GM12801 (cell line): ENCODE measurements around the gene TSPAN11.

Experiments
- CTCF ChIP-seq: IDR thresholded peaks from one replicate; pipeline ENCODE4 v1.5.1; 2011; ENCODE audit warnings: control low read depth; ENCODE audit not compliant: insufficient read length; ENCODE audit errors: extremely low read depth

TSPAN11 gene

DNA sequence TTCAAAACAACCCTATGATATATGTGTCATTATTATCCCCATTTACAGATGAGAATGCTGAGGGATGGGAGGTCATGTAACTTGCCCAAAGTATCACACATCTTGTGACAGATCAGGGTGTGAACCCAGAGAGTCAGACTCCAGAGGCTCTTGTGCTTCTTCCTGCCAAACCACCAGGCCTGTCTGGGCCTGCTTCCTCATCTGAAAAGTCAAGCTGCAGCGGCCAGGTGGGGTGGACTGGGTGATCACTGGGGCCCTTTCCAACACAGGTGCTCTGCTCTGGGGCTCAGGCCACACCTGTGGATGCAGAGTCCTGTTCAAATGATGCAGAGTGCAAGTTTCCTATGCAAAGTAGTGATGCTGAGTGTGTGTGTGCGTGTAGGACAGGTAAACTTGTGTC, 26.7 kb downstream of the TSPAN11 start:
- TF ChIP-seq CTCF, result no peak

- no peak for TF ChIP-seq CTCF
Observed at GRCh38 chr12:30953951-30954751, 27.6 kb downstream of the TSPAN11 start.

DNA sequence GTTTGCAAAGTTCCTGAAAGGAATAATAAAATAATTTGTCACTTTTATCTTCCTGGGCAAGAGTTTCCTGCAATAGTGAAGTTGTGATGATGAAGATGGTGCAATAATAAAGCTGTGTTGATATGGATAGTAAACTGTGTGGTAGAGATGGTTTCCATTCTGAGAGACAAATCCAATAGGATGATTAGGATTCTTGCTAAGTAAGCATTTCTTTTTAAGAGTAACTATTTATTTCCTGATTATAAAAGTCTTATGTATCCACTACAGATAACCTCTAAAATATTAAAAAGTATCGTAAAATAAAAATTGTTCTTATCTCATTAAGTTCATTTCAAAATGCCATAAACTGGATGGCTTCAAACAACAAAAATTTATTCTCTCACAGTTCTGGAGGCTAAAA, 28.7 kb downstream of the TSPAN11 start:
- TF ChIP-seq CTCF, result no peak

DNA sequence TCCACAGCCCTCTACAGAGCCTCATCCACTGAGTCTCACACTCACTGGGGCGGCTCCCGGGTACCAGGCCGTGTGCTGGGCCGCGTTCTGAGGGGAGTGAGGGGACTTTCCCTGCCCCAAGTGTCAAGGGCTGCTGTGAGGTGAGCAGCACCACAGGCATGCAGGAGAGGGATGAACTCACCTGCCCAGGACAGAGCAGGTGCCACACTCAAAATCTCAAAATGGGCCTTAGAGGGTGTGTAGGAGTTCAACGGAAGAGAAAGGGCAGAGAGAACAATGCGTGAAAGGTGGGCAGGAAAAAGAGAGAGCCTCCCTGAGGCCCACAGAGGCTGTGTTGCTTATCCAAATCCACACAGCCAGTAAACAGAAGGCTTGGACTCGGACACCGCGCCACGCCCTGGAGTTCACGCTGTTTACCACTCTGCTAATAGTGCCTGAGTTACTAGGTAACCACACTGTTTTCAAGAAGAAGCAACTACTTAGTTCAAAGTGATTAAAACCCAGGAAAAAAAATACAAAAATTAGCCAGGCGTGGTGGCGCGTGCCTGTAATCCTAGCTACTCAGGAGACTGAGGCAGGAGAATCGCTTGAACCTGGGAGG, 32.7 kb downstream of the TSPAN11 start:
- TF ChIP-seq CTCF, result no peak

DNA sequence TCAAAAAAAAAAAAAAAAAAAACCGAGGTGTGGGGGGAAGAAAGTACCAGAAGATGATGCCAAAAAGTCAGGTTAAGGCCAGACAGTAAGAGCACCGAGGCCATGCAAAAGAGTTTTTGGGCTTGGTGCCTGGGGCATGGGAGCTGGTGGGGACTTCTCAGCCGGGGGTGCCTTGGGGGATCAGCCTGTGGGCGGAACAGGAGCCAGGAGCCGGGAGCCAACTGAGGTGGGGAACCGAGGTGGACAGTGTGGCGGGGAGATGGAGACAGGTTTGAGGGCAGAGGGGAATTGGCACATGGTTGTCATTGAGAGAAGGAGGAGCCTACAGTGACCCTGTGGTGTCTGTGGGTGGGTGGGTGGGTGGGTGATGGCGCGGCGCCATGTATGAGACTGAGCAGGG, 33.2 kb downstream of the TSPAN11 start:
- no peak for TF ChIP-seq CTCF

DNA sequence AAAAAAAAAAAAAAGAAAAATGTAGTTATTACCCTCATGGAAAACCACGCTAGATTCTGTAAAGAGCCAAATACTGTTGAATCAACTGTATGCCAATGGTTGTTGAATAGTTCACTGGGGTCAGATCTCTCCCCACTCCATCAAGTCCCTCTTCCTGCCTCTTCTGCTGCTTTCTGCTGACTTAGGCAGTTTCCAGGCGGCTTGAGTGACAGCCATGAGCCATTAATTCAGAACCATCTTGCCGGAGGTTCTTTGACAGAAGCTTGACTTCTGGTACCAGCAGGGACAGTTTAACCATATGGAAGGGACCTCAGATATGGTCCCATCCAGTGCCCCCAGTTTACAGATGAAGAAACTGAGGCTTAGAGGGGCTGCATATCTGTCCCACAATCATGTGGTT, 34.5 kb downstream of the TSPAN11 start:
- no peak for TF ChIP-seq CTCF

- no peak for TF ChIP-seq CTCF
Observed at GRCh38 chr12:30962047-30962446, 35.5 kb downstream of the TSPAN11 start.
